CD14-positive monocyte (primary cell): ENCODE data around the gene UGT1A9. TPM values are rescaled to one million over a fixed set of nuclear protein-coding genes. Genes with fewer than 3 reads are reported as not detected.
A peak's percentile ranks its signal among the peaks of the same experiment; 100 is the strongest.

ENCODE experiments used
- DNase-seq, 3 donors: peaks; one replicate each; pipeline ENCODE4 v3.0.0-alpha.2; 2011 to 2022
- H2AFZ ChIP-seq: 2 replicates; pipeline ENCODE4 v1.6.0; 2012; ENCODE audit warnings: mild to moderate bottlenecking, low read depth, low read length, inconsistent platforms; ENCODE audit not compliant: insufficient read depth, poor library complexity, severe bottlenecking
- H3K27ac ChIP-seq, 2 donors: 1 replicate in 1 of 2; 2 replicates in 1 of 2; pipeline ENCODE4 v1.5.1; 2012 to 2013; ENCODE audit warnings: low read length in 2 of 2, control low read depth in 1 of 2, inconsistent platforms in 1 of 2, low read depth in 1 of 2, mild to moderate bottlenecking in 1 of 2
- H3K27me3 ChIP-seq, 2 donors: one replicate each; pipeline versions ENCODE4 v1.6.0 to v1.6.1; 2011 to 2013; ENCODE audit warnings: low read length in 2 of 2; ENCODE audit not compliant: control insufficient read depth in 2 of 2, insufficient read depth in 2 of 2
- H3K36me3 ChIP-seq, 2 donors: replicated peaks in 1 of 2; 1 replicate in 1 of 2; 2 replicates in 1 of 2; pipeline versions ENCODE4 v1.5.1 to v1.6.1; 2012 to 2013; ENCODE audit warnings: low read length in 2 of 2, control low read depth in 1 of 2, inconsistent platforms in 1 of 2, mild to moderate bottlenecking in 1 of 2; ENCODE audit not compliant: insufficient read depth in 2 of 2, control insufficient read depth in 1 of 2
- H3K4me1 ChIP-seq, 2 donors: 1 replicate in 1 of 2; 2 replicates in 1 of 2; pipeline versions ENCODE4 v1.5.1 to v1.6.1; 2012 to 2013; ENCODE audit warnings: low read length in 2 of 2, control low read depth in 1 of 2, inconsistent platforms in 1 of 2, mild to moderate bottlenecking in 1 of 2, moderate library complexity in 1 of 2; ENCODE audit not compliant: insufficient read depth in 2 of 2, control insufficient read depth in 1 of 2
- H3K4me2 ChIP-seq: replicated peaks from 2 replicates; pipeline ENCODE3; 2012; ENCODE audit warnings: low read length, moderate library complexity, mild to moderate bottlenecking; ENCODE audit not compliant: poor library complexity, severe bottlenecking; ENCODE audit errors: extremely low read depth
- H3K4me3 ChIP-seq, 3 experiments: fragments of 200-600 bp in 1 of 3; sonication (generic) in 1 of 3; replicated peaks in 1 of 3; 1 replicate in 2 of 3; 2 replicates in 1 of 3; pipeline ENCODE4 v1.5.1; 2011 to 2013; ENCODE audit warnings: low read length in 3 of 3, mild to moderate bottlenecking in 3 of 3, control low read depth in 2 of 3, low read depth in 2 of 3, inconsistent platforms in 1 of 3, moderate library complexity in 1 of 3
- H3K79me2 ChIP-seq: 2 replicates; pipeline ENCODE4 v1.6.0; 2012; ENCODE audit warnings: mild to moderate bottlenecking, control low read depth, inconsistent platforms, low read length, moderate library complexity; ENCODE audit not compliant: insufficient read depth
- H3K9ac ChIP-seq: 2 replicates; pipeline ENCODE4 v1.6.0; 2017; ENCODE audit warnings: low read length, mild to moderate bottlenecking; ENCODE audit not compliant: insufficient read depth, poor library complexity, severe bottlenecking
- H3K9me3 ChIP-seq, 2 donors: replicated peaks in 1 of 2; 1 replicate in 1 of 2; 2 replicates in 1 of 2; pipeline versions ENCODE4 v1.5.1 to v1.6.1; 2012 to 2013; ENCODE audit warnings: low read length in 2 of 2, control low read depth in 1 of 2; ENCODE audit not compliant: control insufficient read depth in 1 of 2, insufficient read depth in 1 of 2
- H4K20me1 ChIP-seq: 2 replicates; pipeline ENCODE4 v1.6.0; 2012; ENCODE audit warnings: mild to moderate bottlenecking, low read length, control low read depth, moderate library complexity; ENCODE audit not compliant: insufficient read depth
- H3K27ac Mint-ChIP-seq, 7 donors: one replicate each; pipeline ENCODE4 v1.8.0; 2020; ENCODE audit warnings: mild to moderate bottlenecking in 7 of 7, mixed read lengths in 7 of 7, moderate library complexity in 6 of 7, inconsistent platforms in 2 of 7
- H3K27me3 Mint-ChIP-seq, 3 donors: one replicate each; pipeline ENCODE4 v1.8.0; 2021 to 2022; ENCODE audit warnings: low read depth in 3 of 3, mild to moderate bottlenecking in 3 of 3, mixed read lengths in 3 of 3, moderate library complexity in 3 of 3, inconsistent platforms in 1 of 3
- H3K36me3 Mint-ChIP-seq, 2 donors: one replicate each; pipeline ENCODE4 v1.8.0; 2020; ENCODE audit warnings: mixed read lengths in 2 of 2, inconsistent platforms in 1 of 2, mild to moderate bottlenecking in 1 of 2
- H3K4me1 Mint-ChIP-seq: one replicate; pipeline ENCODE4 v1.8.0; 2020; ENCODE audit warnings: mild to moderate bottlenecking, mixed read lengths
- H3K4me3 Mint-ChIP-seq, 2 donors: one replicate each; pipeline ENCODE4 v1.8.0; 2020; ENCODE audit warnings: mild to moderate bottlenecking in 2 of 2, mixed read lengths in 2 of 2, moderate library complexity in 1 of 2
- H3K9me3 Mint-ChIP-seq, 7 donors: one replicate each; pipeline ENCODE4 v1.8.0; 2020 to 2022; ENCODE audit warnings: mixed read lengths in 7 of 7, mild to moderate bottlenecking in 6 of 7, moderate library complexity in 6 of 7, inconsistent platforms in 2 of 7
- CTCF ChIP-seq: fragments of 200-600 bp; IDR thresholded peaks from one replicate; pipeline ENCODE4 v1.8.0; 2022; ENCODE audit warnings: antibody characterized with exemption, mild to moderate bottlenecking
- WGBS: methylation state at CpG from one replicate; pipeline ENCODE4 v1.1.5; 2013; ENCODE audit warnings: missing lambda C conversion rate; ENCODE audit not compliant: insufficient coverage; 5-methylcytosine and 5-hydroxymethylcytosine counted together
- intact Hi-C, 2 donors: fragments of 100-400 bp; cut with micrococcal nuclease; formaldehyde crosslinking; loops; one replicate each; pipeline versions ENCODE4 v1.15.0 to v1.15.1; 2023
- polyA plus RNA-seq, 3 donors: library from polyadenylated mRNA; depleted of rRNA in 1 of 3; unstranded in 2 of 3; stranded (reverse) in 1 of 3; fragments of 300-500 nt in 2 of 3; fragments of >200 nt in 1 of 3; fragmentation: Illumina TruSeq in 2 of 3; gene quantifications; 1 replicate in 2 of 3; 2 replicates in 1 of 3; pipeline ENCODE4 v1.2.3, GENCODE V29; 2012 to 2021

Gene UGT1A9
- polyA plus RNA-seq, 3 donors: not detected

GRCh38 chr2:233816771-233817170, 145.1 kb downstream of the UGT1A9 start:
- 93% methylated on average over 3 of the region's 4 CpGs for WGBS
- H3K27me3 Mint-ChIP-seq: peaks cover 2 to 9% (median 7%) of the 10 kb centered on the region in 3 donors
- intact Hi-C loops: no loop called here
- H3K27ac ChIP-seq: no peak overlapping the region
- H3K79me2 ChIP-seq: no peaks in the 10 kb centered on the region
- H3K36me3 Mint-ChIP-seq: no peaks in the 10 kb centered on the region
- H3K36me3 ChIP-seq: no peaks in the 10 kb centered on the region
- TF ChIP-seq CTCF: no peak
- no peak overlapping the region for H3K9ac ChIP-seq
- H3K27ac Mint-ChIP-seq: no peak overlapping the region
- H3K9me3 Mint-ChIP-seq: peaks cover 0 to 5% (median 0%) of the 10 kb centered on the region in 7 donors
- H2AFZ ChIP-seq: no peak overlapping the region
- no peaks in the 10 kb centered on the region for H3K4me1 ChIP-seq
- H3K4me3 Mint-ChIP-seq: no peak overlapping the region
- H4K20me1 ChIP-seq: no peaks in the 10 kb centered on the region
- H3K9me3 ChIP-seq: no peaks in the 10 kb centered on the region
- no peak for DNase-seq
- H3K4me3 ChIP-seq: no peak overlapping the region
- H3K4me1 Mint-ChIP-seq: no peaks in the 10 kb centered on the region
- H3K4me2 ChIP-seq: no peak overlapping the region
- H3K27me3 ChIP-seq: no peaks in the 10 kb centered on the region

DNA sequence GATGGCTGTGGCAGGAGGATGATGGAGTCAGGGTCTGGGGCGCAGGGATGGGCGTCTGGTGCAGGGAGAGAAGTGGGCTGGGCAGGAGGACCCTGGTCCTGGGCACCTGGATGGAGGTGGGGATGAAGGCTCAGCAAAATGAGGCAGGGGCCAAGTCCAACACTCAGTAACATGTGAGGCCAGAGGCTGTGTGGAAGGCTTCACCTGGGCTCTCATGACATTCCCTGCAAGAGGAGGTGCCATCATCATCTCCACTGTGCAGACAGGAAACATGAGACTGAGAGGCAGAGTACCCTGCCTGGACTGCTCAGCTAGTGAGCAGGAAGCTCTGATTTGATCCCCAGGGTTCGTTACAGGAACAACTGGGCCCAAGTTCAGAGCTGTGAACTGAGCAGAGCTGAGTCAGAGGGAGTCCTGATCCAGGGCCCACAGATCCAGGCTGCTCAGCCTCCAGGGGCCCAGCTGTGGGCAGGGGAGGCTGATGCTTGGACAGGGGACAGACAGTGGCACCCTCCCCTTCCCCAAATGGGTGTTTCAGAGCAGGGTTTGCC, 145.7 kb downstream of the UGT1A9 start:
- Histone ChIP-seq H4K20me1 (no peaks in the 10 kb centered on the region), H3K36me3 (no peaks in the 10 kb centered on the region), H2AFZ (no peak overlapping the region), H3K4me2 (no peak overlapping the region), H3K4me3 (no peak overlapping the region), H3K9me3 (no peaks in the 10 kb centered on the region), H3K27ac (no peak overlapping the region), H3K4me1 (no peaks in the 10 kb centered on the region), H3K27me3 (no peaks in the 10 kb centered on the region), H3K9ac (no peak overlapping the region), H3K79me2 (no peaks in the 10 kb centered on the region)
- Mint-ChIP-seq H3K27me3 (peaks cover 2 to 9% (median 7%) of the 10 kb centered on the region in 3 donors), H3K4me1 (no peaks in the 10 kb centered on the region), H3K9me3 (peaks cover 0 to 5% (median 0%) of the 10 kb centered on the region in 7 donors), H3K36me3 (no peaks in the 10 kb centered on the region), H3K27ac (peak overlapping the region in 1 of 7 donors; percentile 65), H3K4me3 (no peak overlapping the region)
- intact Hi-C loops: no loop called here
- WGBS: 72% methylated on average over 3 of the region's 3 CpGs
- DNase-seq: no peak
- TF ChIP-seq CTCF: no peak
